GM12878 (cell line): ENCODE measurements around the gene XPO5. TPM values are rescaled to one million over a fixed set of nuclear protein-coding genes. Genes with fewer than 3 reads are reported as not detected.

Experiments used
- ATAC-seq: fragments of 200-7000 bp; cut with Tn5 transposase; 3 replicates; pipeline ENCODE4 v1.9.1; 2020; ENCODE audit warnings: mild to moderate bottlenecking, moderate library complexity
- BruUV-seq: library from RNA; stranded (reverse); fragments of 400-500 nt; replicated peaks from 2 replicates; lab custom pipeline; 2021; lab: Mats Ljungman, UMichigan
- CTCF ChIA-PET: fragments of 300-600 bp; sonication (Branson Sonifier 250); formaldehyde crosslinking; extraction: SDS; loops from one replicate; lab custom pipeline; 2021; ENCODE audit warnings: inconsistent platforms; lab: Yijun Ruan, JAX
- POLR2A ChIA-PET: fragments of 350-600 bp; formaldehyde crosslinking; extraction: SDS; loops from one replicate; lab custom pipeline; 2021; ENCODE audit warnings: inconsistent platforms; lab: Charles Lee
- RAD21 ChIA-PET: fragments of 300-600 bp; sonication (Branson Sonifier 250); formaldehyde crosslinking; loops from one replicate; lab custom pipeline; 2023; ENCODE audit warnings: antibody characterized with exemption; ENCODE audit not compliant: unreplicated experiment; lab: Charles Lee
- SMC1A ChIA-PET: fragments of 300-600 bp; sonication (Branson Sonifier 250); formaldehyde crosslinking; loops from one replicate; lab custom pipeline; 2023; ENCODE audit not compliant: unreplicated experiment, uncharacterized antibody; lab: Charles Lee
- DNase-seq: peaks from one replicate; pipeline ENCODE4 v3.0.0-alpha.2; 2011; ENCODE audit warnings: low read depth, low spot score
- FAIRE-seq: peaks from 3 replicates; lab custom pipeline; 2011; peaks lifted over from hg19 to GRCh38; lab: Jason Lieb, UNC
- H2AFZ ChIP-seq: 2 replicates; pipeline ENCODE4 v1.6.0; 2011; ENCODE audit warnings: low read depth, low read length, control low read depth; ENCODE audit not compliant: control insufficient read depth
- H3K27ac ChIP-seq: 2 replicates; pipeline ENCODE4 v1.5.1; 2011; ENCODE audit warnings: control low read depth; ENCODE audit not compliant: control insufficient read depth, insufficient read depth
- H3K27me3 ChIP-seq, 2 experiments: replicated peaks in 1 of 2; 2 replicates each; pipeline versions ENCODE4 v1.6.0 to v1.6.1; 2011; ENCODE audit warnings: low read length in 1 of 2; ENCODE audit not compliant: control insufficient read depth in 2 of 2, insufficient read depth in 2 of 2
- H3K36me3 ChIP-seq, 2 experiments: 2 replicates each; pipeline ENCODE4 v1.5.1; 2011; ENCODE audit warnings: low read length in 1 of 2; ENCODE audit not compliant: control insufficient read depth in 2 of 2, insufficient read depth in 2 of 2
- H3K4me1 ChIP-seq: 2 replicates; pipeline ENCODE4 v1.6.1; 2011; ENCODE audit warnings: mild to moderate bottlenecking, low read length, moderate library complexity, mixed read lengths; ENCODE audit not compliant: control insufficient read depth, insufficient read depth
- H3K4me2 ChIP-seq: 2 replicates; pipeline ENCODE4 v1.6.0; 2011; ENCODE audit warnings: control low read depth; ENCODE audit not compliant: control insufficient read depth, insufficient read depth
- H3K4me3 ChIP-seq: fragments of 200-600 bp; sonication (generic); 2 replicates; pipeline ENCODE4 v1.5.1; 2016
- H3K79me2 ChIP-seq: 2 replicates; pipeline ENCODE4 v1.6.0; 2011; ENCODE audit warnings: low read length; ENCODE audit not compliant: control insufficient read depth, insufficient read depth
- H3K9ac ChIP-seq: 2 replicates; pipeline ENCODE4 v1.8.0; 2011; ENCODE audit warnings: low read length, control low read depth, mixed read lengths; ENCODE audit not compliant: control insufficient read depth, insufficient read depth
- H3K9me3 ChIP-seq: replicated peaks from 3 replicates; pipeline ENCODE4 v1.5.1; 2011; ENCODE audit warnings: mild to moderate bottlenecking, low read length; ENCODE audit not compliant: control insufficient read depth, insufficient read depth
- H4K20me1 ChIP-seq: 2 replicates; pipeline ENCODE4 v1.6.0; 2011; ENCODE audit not compliant: control insufficient read depth, insufficient read depth
- FOXM1 ChIP-seq: IDR thresholded peaks from 2 replicates; pipeline ENCODE4 v1.6.1; 2012; ENCODE audit warnings: low read depth, mild to moderate bottlenecking, inconsistent platforms, low read length, moderate library complexity
- LARP7 ChIP-seq: fragments of 450-650 bp; IDR thresholded peaks from 2 replicates; pipeline ENCODE4 v1.6.1; 2017; ENCODE audit warnings: mild to moderate bottlenecking
- MYB ChIP-seq: fragments of 150-350 bp; IDR thresholded peaks from 2 replicates; pipeline ENCODE4 v1.6.1; 2014; ENCODE audit warnings: mild to moderate bottlenecking, low read depth, low read length, borderline replicate concordance
- RAD21 ChIP-seq: IDR thresholded peaks from 2 replicates; pipeline ENCODE4 v1.6.1; 2011; ENCODE audit warnings: mild to moderate bottlenecking, low read depth, low read length, moderate library complexity; ENCODE audit not compliant: insufficient read depth
- SMC3 ChIP-seq: IDR thresholded peaks from 2 replicates; pipeline ENCODE4 v1.6.1; 2011; ENCODE audit warnings: low read length, improper control_type of control experiment, borderline replicate concordance
- WGBS: methylation state at CpG from one replicate; pipeline ENCODE4 v1.1.6; 2016; ENCODE audit warnings: low lambda C conversion rate; ENCODE audit not compliant: insufficient replicate concordance, insufficient coverage; ENCODE audit errors: missing lambda C conversion rate; 5-methylcytosine and 5-hydroxymethylcytosine counted together
- in situ Hi-C: fragments of 300-500 bp; cut with MboI; formaldehyde crosslinking; loops from 9 replicates; pipeline ENCODE4 v1.14.3; 2018; ENCODE audit warnings: mixed read lengths
- intact Hi-C: fragments of 100-400 bp; cut with micrococcal nuclease; formaldehyde crosslinking; loops from one replicate; pipeline ENCODE4 v1.14.2; 2022; ENCODE audit not compliant: unreplicated experiment
- polyA plus RNA-seq, 11 experiments: library from polyadenylated mRNA; depleted of rRNA in 4 of 11; unstranded in 6 of 11; stranded (reverse) in 5 of 11; fragments of >200 nt; fragmentation: Nextera tagmentation in 4 of 11; fragmentation: Illumina TruSeq in 1 of 11; extraction: Ambion mirVana in 4 of 11; extraction: Trizol in 1 of 11; gene quantifications; 1 replicate in 1 of 11; 2 replicates in 10 of 11; pipeline versions ENCODE4 v1.2.1 to v1.2.3, GENCODE V29; 2011 to 2016; ENCODE audit warnings: inconsistent platforms in 2 of 11, missing spikeins in 2 of 11, low read depth in 1 of 11
- total RNA-seq, 4 experiments: library from RNA; depleted of rRNA in 3 of 4; stranded (reverse); fragments of >200 nt in 3 of 4; fragmentation: Illumina TruSeq in 1 of 4; extraction: Trizol in 1 of 4; gene quantifications; 2 replicates each; pipeline versions ENCODE4 v1.2.1 to v1.2.3, GENCODE V29; 2013 to 2021
- TF ChIP-seq, protein P1 (sequence below), 3 experiments: IDR thresholded peaks in 2 of 3; conservative IDR thresholded peaks in 1 of 3; 2 replicates each; pipeline ENCODE4 v1.5.1; 2011; ENCODE audit warnings: low read depth in 3 of 3, low read length in 3 of 3, mild to moderate bottlenecking in 3 of 3, control low read depth in 2 of 3, moderate library complexity in 2 of 3, inconsistent platforms in 1 of 3, mixed read lengths in 1 of 3; ENCODE audit not compliant: control insufficient read depth in 2 of 3, insufficient read depth in 1 of 3; ENCODE audit errors: extremely low read depth in 1 of 3

XPO5 gene
- total and polyA plus RNA-seq, 10 of the 15 experiments (the other 5 are each of a cell fraction or from before 2014, with no cell fraction given): 11.3 to 76.0 (median 41.6) TPM

DNA sequence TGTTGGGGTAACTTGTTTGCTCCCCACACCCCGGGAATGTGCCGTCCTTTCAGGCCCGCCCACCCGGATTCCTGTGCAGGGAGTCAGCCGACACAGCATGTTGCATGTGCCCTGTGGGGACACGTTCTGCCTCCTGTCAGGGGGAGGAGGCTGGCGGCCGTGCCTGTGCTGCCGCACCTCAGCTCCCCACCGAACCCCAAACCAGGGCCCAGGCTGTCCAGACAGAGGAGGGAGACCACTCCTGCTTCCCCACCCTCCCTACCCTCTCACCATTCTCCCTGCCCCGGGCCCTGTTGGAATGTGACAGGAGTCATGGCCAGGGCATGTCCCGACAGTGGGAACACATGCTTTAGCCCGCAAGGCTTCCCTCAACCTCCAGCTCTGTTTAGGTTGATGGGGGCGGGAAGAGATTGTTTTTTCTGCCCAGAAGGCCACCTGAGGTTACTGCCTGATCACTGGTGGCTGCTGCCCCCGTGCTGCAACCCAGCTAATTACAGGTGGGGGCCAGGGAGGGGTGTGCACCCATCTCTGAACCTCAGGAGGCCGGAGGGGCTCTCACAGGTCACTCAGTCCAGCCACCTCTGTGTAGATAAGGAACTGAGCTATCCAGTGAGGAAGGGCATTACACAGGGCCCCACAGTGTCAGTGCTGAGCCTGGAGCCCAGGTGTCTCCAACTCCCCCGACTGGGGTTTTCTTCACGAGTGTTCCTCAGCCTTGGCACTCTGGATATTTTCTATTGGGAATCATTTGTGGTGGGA is 79.3 kb downstream of the XPO5 start:
- in situ Hi-C loops: no loop called here
- SMC1A ChIA-PET: interaction anchor here (1.3 kb wide), 1 partner anchor 38 kb away, joined by 5 read pairs; no protein-coding TSS in a partner anchor
- POLR2A ChIA-PET: interaction anchor here (0.6 to 1.0 kb wide), 3 partner anchors 20 to 98 kb away, joined by 3 to 6 read pairs (median 3); no protein-coding TSS in a partner anchor
- ATAC-seq (peak; percentile 77), DNase-seq (no peak), FAIRE-seq (no peak)
- no peaks in the 10 kb centered on the region; the same call in 1 of the 2 replicates for H4K20me1 ChIP-seq
- H3K27me3 ChIP-seq: no peaks in the 10 kb centered on the region
- RAD21 ChIA-PET: interaction anchor here (1.1 to 1.7 kb wide), 2 partner anchors 9 to 233 kb away, joined by 3 to 8 read pairs; no protein-coding TSS in a partner anchor
- no peak overlapping the region for H3K4me2 ChIP-seq
- no peaks in the 10 kb centered on the region for H3K79me2 ChIP-seq
- CTCF ChIA-PET: interaction anchor here (0.9 to 7.6 kb wide), 8 partner anchors 10 to 141 kb away, joined by 3 to 70 read pairs (median 4); partner anchors contain the start of gene LRRC73
- no peak overlapping the region for H3K4me3 ChIP-seq
- no peak overlapping the region for H2AFZ ChIP-seq
- intact Hi-C loops: loop anchor here (1.0 kb wide), 1 partner anchor 233 kb away; no protein-coding TSS in a partner anchor
- BruUV-seq: no TSS peak
- peak; percentile 60 for TF ChIP-seq RAD21
- 0 out of 2 replicates have a peak, but pooled peaks have one; percentile 20 for TF ChIP-seq SMC3
- TF ChIP-seq, protein P1, sequence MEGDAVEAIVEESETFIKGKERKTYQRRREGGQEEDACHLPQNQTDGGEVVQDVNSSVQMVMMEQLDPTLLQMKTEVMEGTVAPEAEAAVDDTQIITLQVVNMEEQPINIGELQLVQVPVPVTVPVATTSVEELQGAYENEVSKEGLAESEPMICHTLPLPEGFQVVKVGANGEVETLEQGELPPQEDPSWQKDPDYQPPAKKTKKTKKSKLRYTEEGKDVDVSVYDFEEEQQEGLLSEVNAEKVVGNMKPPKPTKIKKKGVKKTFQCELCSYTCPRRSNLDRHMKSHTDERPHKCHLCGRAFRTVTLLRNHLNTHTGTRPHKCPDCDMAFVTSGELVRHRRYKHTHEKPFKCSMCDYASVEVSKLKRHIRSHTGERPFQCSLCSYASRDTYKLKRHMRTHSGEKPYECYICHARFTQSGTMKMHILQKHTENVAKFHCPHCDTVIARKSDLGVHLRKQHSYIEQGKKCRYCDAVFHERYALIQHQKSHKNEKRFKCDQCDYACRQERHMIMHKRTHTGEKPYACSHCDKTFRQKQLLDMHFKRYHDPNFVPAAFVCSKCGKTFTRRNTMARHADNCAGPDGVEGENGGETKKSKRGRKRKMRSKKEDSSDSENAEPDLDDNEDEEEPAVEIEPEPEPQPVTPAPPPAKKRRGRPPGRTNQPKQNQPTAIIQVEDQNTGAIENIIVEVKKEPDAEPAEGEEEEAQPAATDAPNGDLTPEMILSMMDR (IDR thresholded peaks at IDR 0.05 in 2 of 3, conservative IDR thresholded peaks at IDR 0.05 in 1 of 3; ENCODE audit: control insufficient read depth in 2 of 3, extremely low read depth in 1 of 3, insufficient read depth in 1 of 3, low read depth in 3 of 3, low read length in 3 of 3): peak; percentile 53 to 56 (median 55)
- TF ChIP-seq MYB: no peak
- TF ChIP-seq FOXM1: no peak
- no peak for TF ChIP-seq LARP7
- TF ChIP-seq, all 136 proteins: peak for 3
- Histone ChIP-seq H3K9ac (no peak overlapping the region), H3K36me3 (peaks cover 7 to 10% of the 10 kb centered on the region in 2 experiments; a peak in 3 of 4 replicates), H3K9me3 (no peaks in the 10 kb centered on the region), H3K4me1 (no peaks in the 10 kb centered on the region), H3K27ac (no peak overlapping the region)
- 79% methylated on average over 18 of the region's 18 CpGs for WGBS
